DMS53 treated with DMSO at 0.1 percent for 48 hours (cell line): ENCODE results near the gene FGR.

Experiments
- DNase-seq: peaks from one replicate; lab custom pipeline; 2025; ENCODE audit not compliant: unreplicated experiment; lab: John Stamatoyannopoulos, UW

FGR gene

GRCh38 chr1:27601771-27602461 is 33.1 kb downstream of the FGR start:
- DNase-seq: no peak

DNA sequence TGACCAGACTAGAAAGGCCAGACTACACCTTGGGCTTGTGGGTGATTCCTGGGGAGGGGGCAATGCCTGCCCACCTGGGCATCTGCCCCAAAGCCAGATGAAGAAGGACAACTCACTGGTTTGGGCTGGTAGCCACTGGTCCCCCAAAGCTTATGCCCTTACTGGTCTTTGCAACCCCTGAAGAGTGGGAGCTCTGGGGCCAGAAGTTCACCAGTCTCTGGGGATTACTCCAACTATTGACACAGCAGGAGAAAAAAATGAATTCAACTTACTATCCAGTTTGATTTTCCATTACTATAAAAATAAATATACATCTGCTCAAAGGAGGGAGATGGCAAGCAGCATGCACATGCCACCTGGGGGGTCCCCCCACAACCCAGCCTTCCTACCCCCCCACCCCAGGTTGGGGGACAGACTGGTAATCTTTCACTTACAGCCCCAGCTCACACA is 33.6 kb downstream of the FGR start:
- no peak for DNase-seq

GRCh38 chr1:27600498-27601175 is 34.3 kb downstream of the FGR start:
- DNase-seq: no peak

GRCh38 chr1:27599605-27600497 is 35.1 kb downstream of the FGR start:
- no peak for DNase-seq

DNA sequence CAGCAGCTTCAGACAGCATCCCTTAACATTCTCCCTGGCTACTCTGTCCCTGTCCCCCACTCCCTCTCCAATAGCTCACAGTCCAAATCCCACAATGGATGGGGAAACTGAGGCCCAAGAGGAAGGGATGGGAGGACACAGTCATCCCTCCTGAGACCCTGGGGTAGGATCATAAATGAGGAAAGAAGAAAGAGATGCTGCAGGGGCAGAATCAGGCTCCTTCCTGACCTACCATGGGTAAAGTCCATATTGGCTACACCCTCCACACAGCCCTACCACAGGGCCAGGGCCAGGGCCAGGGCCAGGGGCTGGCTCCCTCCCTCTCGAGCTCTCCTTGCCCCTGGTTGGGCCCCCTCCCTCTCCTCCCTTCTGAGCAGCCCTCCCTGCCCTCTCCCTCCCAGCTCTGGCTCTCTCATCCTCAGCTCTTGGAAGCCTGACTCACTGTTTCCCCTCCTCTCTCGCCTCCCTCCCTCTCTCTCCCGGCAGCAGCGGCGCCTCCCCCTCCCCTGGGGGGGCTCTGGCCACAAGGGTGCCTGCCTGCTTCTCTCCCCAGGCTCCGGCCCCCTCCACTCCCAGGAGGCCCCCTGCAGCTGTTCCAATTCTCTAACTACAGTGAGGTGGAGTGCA is 36.0 kb downstream of the FGR start:
- no peak for DNase-seq

GRCh38 chr1:27598295-27598687 is 36.7 kb downstream of the FGR start:
- DNase-seq: no peak

DNA sequence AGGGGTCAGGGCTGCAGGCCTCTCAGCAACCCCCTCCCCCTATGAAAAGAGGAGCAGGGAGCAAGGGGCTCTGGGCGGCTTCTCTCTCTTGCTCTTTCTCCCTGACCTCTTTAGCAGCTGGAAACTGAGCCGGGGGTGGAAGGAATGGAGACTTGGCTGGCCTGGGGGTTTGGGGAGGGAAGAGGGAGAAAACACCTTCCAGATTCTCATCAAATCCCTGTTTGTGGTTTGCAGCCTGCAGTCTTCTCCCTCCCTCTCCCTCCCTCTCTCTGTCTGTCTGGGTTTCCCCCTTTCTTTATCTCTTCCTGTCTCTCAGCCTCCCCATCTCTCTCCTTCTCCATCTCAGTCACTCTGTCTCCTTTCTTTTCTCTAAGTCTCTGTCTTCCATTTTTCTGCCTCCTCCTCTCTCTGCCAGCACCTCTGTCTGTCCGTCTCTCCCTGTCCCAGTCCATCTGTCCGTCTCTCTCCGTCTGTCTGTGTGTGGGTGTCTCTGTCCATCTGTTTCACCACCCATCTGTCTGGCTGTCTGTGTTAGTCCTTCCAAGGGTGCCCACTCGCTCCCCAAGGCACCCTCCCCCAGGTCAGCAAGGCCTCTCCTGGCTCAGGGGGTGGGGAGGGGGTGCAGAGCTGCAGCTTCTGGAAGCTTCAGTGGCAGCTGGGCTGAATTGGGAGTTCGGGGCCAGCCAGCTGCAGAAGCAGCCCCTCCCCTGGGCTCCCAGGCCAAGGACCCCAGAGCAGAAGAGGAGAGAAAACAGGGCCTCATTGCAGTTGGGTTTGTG is 37.3 kb downstream of the FGR start:
- DNase-seq: no peak

- DNase-seq: no peak
Measured at GRCh38 chr1:27596986-27597385, 38.0 kb downstream of the FGR start.

GRCh38 chr1:27596261-27596660 is 38.7 kb downstream of the FGR start:
- DNase-seq: no peak

DNA sequence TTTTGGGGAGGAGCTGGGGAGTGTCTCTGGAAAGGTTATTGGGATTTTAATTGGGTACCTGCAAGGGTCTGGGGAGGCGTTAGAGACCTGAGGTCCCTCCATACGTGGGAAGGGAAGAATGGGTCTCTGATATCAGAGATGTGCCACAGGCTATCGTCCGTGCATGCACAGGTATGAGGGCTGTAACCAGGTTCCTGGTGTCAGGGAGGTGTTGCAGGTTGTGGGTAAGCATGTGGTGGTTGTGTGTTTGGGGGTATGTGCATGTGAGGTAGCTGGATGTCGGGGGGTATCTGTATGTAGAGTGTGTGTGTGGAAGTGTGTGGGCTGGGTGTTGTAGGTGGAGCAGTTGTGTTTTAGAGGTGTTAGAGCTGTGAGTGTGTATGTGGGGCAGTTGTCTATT is 39.4 kb downstream of the FGR start:
- DNase-seq: no peak

DNA sequence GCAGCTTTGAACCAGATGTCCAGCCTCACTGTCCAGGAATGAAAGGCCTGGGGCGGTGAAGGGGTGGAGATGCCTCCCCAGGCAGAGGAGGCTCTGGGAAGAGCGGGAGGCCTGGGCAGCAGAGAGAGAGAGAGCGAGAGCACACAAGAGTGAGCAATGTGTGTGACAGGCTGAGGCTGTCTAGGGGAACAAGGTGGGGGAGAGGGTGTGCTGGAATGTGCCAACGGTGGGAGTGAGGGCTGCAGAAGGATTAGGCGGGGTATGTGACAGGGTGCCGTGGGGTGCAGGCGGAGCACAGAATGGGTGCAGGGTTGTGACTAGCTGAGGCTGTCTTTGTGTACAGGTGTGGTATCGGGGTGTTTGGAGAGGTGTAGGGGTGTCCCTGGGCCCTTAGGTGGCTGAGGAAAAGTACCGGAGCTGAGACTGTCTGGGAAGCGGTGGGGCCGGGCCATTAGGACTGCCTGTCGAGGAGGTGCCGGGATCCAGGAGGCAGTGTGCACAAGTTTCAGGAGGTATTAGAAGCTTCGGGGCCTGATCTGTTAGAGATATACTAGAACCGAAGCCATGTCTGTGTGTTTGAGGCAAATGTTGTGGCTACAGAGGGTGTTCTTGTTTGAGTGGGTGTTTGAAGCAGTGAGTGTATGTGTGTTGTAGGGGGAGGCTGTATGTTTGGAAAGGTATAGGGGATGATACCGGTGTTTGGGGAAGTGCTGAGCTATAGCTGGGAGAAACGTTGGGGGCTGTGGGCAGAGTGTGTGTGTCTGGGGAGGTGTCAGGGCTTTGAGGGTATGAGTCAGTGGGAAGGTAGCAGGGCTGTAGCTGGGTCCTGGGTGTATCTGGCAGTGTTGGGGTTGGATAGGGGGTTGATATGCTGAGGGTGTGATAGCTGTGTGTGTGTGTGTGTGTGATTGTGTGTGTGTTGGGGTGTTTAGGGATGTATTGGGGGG is 40.1 kb downstream of the FGR start:
- no peak for DNase-seq

DNA sequence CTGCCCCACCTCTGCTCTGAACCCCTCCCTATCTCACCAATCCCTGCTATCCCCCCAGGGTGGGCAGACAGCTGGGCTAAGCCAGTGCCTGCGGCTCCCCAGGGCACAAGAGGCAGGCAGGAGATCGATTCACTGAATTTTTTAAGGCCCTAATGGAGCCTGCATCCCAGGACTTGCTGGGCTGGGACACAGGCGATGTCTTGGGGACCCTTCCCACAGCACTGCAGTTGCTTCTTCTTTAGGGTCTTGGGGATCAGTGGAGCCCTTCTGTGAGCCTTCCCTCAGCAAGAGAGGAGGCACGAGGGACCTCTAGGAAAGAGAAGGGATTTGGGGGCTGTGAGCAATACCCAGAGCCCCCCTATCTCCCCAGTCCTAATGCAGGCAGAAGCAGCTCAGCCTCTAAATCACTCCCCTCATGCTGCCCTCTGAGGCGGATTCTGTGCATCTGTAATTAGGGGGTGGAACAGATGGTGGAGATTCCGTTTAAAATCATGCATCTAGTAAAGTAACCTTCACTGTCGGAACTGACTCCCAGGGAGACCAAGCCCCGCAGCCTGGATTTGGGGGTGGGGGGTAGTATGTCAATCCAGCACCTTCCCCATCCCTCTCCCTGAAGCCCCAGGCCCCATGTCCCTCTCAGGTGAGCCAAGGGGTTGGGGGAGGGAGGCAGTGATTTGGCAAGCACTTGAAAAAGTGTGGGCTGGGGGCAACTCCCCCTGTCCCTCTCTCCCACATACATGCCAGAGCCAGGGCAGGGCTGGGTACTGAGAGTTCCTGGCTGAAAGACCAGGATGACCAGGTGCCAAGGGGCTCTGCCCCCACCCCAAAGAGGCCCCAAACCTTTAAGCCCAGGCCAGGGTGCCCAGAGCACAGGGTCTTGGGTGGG is 41.1 kb downstream of the FGR start:
- no peak for DNase-seq

DNA sequence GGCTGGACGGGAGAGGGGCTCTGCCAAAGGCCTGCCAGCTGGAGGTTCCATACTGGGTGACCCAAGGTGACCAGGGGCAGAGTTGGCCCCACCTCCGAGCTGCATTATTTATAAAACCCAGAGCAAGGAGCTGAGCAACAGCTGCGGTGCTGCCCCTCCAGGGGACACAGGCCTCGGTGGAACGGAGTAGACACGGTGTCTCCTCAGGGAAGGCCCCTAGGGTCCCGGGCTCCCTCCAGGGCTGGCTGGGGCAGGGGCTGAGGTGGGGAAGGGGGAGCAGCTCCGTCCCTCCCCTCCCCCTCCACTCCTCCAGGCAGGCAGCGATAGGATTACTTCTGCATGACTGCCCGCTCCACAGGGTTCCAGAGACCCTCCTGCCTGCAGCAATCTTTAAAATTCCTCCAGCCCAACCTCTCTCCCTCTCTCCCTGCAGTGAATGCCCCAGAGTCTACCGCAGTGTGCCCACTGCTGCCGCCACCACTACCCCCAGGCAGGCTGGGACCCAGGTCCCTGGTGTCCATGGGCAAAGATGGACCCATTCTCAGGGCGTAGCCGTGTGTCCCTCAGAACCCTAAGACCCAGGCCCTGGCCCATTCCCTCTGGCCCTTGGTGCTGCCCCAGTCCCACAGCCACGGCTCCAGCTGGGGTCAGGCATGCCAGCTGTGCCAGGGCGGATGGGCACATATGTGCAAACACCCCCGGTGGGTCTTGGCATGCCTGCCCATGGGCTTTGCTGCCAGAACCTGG is 41.9 kb downstream of the FGR start:
- no peak for DNase-seq

DNA sequence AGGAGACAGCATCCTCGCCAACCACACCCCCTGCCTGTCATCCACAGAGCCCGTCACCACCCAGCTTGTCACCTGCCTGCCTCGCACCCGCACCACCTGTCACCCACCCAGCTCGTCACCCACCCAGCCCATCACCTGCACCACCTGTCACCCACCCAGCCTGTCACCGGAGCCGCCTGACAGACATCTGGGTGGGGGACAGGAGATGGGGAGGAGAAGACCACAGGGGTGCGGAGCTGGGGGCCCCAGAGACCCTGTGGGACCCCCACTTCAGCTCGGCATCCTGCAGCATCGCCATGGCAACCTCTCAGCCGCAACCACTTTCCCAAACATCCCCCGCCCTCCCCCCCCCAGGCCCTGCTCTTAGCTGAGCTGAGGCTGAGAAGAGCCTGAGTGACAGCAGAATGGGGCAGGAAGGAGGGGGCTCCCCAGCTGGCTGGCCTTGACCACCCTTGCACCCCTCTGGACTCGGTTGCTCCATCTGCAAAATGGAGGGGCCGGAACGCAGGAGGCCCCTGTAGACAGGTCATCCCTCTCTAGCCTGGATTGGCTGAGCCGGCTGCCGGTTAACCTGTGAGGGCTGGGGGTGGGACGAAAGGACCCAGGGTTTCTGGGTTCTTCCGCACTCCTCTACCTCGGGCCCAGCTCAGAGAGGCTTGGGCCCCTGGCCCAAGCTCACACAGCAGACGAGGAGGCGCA is 42.6 kb downstream of the FGR start:
- DNase-seq: no peak

GRCh38 chr1:27591622-27592021 is 43.4 kb downstream of the FGR start:
- no peak for DNase-seq

GRCh38 chr1:27590917-27591508 is 44.0 kb downstream of the FGR start:
- DNase-seq: no peak
